ENCODE measurements around the gene DPYD.

Gene DPYD

DNA sequence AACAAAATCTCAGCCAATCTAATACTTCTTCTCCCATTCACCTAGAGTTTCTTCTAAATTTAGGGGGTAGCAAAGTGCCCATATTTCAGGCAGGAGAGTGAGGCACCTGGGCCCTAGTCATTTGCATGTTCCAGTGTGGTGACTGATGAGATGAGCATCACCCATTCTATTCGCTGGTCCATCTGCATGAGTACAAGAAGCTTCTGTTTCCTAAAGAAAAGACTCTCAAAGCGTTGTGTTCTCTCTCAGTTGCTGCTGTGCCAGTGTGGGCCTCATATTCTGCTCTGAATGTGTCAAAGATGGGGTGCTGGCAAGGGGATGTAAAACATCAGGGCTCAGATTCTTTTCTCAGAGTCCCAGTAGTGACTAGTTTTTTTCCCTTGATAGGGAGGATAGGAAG, 16.1 kb upstream of the DPYD start:
- DNase-seq (ENCODE audit: low read depth, low spot score): no peak
- CTCF ChIA-PET: no interaction called here
- POLR2A ChIA-PET: no interaction called here
- no peak overlapping the region for H3K4me3 ChIP-seq (ENCODE audit: low read depth, low read length)
- TF ChIP-seq, protein P1, sequence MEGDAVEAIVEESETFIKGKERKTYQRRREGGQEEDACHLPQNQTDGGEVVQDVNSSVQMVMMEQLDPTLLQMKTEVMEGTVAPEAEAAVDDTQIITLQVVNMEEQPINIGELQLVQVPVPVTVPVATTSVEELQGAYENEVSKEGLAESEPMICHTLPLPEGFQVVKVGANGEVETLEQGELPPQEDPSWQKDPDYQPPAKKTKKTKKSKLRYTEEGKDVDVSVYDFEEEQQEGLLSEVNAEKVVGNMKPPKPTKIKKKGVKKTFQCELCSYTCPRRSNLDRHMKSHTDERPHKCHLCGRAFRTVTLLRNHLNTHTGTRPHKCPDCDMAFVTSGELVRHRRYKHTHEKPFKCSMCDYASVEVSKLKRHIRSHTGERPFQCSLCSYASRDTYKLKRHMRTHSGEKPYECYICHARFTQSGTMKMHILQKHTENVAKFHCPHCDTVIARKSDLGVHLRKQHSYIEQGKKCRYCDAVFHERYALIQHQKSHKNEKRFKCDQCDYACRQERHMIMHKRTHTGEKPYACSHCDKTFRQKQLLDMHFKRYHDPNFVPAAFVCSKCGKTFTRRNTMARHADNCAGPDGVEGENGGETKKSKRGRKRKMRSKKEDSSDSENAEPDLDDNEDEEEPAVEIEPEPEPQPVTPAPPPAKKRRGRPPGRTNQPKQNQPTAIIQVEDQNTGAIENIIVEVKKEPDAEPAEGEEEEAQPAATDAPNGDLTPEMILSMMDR (IDR thresholded peaks at IDR 0.05; ENCODE audit: insufficient read depth, low read length, missing control alignments): no peak

DNA sequence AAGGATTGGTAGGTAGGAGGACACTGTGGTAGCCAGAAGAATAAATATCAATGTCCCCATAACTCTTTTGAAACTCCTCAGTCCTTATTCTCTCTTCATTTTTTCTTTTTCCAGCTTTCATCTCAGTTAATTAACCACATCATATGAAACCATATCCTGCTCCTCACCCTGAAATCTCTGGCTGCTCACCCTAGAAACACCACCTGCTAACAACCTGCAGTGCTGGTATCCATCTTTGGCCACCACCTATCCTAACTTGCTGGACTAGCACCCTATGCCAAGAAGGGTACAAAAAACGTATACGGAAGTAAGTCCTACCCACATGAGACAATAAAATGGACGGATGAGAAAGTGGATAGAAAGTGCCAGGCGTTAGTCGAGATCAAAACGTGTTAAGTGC, 13.7 kb upstream of the DPYD start:
- CTCF ChIA-PET: no interaction called here
- POLR2A ChIA-PET: no interaction called here
- H3K4me3 ChIP-seq (ENCODE audit: low read depth, low read length): no peak overlapping the region
- TF ChIP-seq, protein P1 (IDR thresholded peaks at IDR 0.05; ENCODE audit: insufficient read depth, low read length, missing control alignments): no peak
- no peak for DNase-seq (ENCODE audit: low read depth, low spot score)

DNA sequence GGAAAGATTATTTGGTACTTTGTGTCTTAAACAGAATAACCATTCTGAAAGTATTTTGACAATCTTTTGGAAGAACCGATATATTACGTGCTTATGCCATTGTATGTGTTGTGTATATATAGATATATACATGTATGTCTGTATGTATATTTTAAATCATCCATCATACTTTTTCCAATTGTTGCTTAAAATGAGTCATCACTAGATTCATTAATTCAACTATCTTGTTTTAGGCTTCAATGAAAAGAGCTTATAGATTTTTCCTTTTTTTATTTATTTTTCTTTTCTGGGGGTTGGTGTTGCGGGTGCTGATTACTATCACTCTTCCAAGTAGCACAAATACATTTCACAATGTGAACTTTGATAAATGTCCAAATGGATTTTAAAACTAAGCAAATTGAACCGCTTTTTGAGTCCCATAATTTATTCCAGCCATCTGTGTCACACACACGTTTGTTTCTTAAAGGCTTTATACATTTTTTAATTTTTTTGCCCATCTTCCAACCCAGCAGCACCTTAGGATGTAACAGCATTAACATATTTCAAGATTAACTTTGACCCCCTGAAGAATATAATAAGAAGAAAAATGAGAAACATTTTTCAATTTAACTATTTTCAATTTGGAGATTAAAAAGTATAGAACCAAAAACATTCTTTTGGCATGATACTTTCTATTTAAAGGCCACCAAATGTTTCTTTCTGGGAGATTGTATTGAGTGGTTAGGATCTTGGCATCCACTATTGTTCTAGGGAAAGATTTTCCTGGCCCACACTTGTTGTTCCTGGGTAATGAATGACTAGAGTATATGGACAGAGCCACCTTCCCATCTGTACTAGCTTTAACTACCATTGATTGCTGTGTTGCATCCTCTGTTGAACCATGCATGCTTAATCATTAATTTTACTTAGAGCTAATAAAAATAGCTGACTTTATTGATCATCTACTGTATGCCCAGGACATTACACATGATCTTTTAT, 9.3 kb upstream of the DPYD start:
- CTCF ChIA-PET: interaction anchor here (2.1 kb wide), 1 partner anchor 538 kb away, joined by 6 read pairs; no protein-coding TSS in a partner anchor
- TF ChIP-seq, protein P1 (IDR thresholded peaks at IDR 0.05; ENCODE audit: insufficient read depth, low read length, missing control alignments): no peak
- DNase-seq (ENCODE audit: low read depth, low spot score): no peak
- H3K4me3 ChIP-seq (ENCODE audit: low read depth, low read length): no peak overlapping the region
- POLR2A ChIA-PET: no interaction called here

DNA sequence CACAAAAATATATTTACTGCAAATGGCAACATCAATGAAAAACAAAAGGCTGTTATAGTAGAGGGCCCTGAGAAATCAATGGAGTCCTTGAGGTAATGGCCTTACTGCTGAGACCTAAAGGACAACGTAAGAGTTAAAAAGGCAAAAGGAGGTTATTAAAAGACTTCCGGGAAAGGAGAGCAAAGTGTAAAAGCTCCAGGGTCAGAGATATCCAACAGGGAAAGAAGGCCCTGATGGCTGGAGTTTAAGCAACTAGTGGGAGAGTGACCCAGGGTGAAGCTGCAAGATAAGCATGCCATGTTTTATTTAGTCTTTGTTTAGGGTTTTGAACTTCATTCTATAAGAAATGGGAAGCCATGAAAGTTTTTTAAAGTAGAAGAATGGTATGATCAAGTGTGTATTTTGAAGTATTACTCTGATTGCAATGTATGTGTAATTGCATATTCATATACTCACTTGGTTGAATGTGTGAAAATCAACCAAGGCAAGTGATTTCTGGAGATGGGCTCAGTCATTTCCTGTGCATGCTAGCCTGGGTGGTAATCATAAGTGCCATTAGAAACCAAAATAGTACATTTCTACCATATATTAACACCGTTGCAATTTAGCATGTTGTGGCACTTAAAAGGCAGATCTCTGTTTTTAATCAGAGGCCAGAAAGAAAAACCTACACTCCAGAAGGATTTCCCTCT, 5.3 kb upstream of the DPYD start:
- ChIA-PET POLR2A (no interaction called here), CTCF (no interaction called here)
- TF ChIP-seq, protein P1 (IDR thresholded peaks at IDR 0.05; ENCODE audit: insufficient read depth, low read length, missing control alignments): no peak
- H3K4me3 ChIP-seq (ENCODE audit: low read depth, low read length): no peak overlapping the region
- no peak for DNase-seq (ENCODE audit: low read depth, low spot score)

DNA sequence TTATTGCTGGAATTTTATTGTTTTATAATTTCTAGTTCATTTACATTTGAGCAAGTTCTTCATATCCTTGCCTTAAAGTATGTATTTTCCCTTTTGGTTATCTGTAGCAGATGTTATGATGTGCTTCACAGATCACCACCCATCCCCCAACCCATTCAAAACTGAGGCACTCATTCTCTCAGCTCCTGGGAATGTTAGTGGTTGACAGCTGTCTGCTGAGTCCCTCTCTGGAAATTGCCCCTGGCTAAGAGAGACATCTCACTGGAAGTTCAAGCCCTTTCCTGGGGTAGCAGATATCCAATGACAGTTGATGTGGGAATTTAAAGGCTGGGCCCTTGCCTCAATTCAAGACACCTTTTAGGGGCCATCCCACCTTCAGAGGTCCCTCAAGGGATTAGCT, 4.3 kb upstream of the DPYD start:
- no peak overlapping the region for H3K4me3 ChIP-seq (ENCODE audit: low read depth, low read length)
- DNase-seq (ENCODE audit: low read depth, low spot score): no peak
- TF ChIP-seq, protein P1 (IDR thresholded peaks at IDR 0.05; ENCODE audit: insufficient read depth, low read length, missing control alignments): no peak
- POLR2A ChIA-PET: no interaction called here
- CTCF ChIA-PET: no interaction called here

DNA sequence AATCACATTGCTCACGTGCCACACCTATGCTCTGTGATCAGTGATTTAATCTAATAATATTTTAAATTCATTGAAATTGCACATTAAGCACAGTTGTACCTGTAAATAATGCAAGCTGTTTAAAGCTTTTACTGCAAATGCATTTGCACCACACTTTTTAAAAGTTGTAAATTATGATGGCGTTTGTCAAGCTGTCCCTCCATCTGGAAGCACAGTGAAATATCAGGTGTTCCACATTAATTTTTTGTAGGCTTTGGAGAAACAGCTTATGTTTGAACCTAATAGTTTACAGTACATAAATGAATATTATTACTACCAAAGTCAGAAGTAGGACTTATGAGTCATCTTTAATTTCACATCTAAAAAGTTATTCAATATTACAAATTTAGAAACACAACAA, 3.0 kb upstream of the DPYD start:
- no peak for DNase-seq (ENCODE audit: low read depth, low spot score)
- CTCF ChIA-PET: no interaction called here
- TF ChIP-seq, protein P1 (IDR thresholded peaks at IDR 0.05; ENCODE audit: insufficient read depth, low read length, missing control alignments): no peak
- no peak overlapping the region for H3K4me3 ChIP-seq (ENCODE audit: low read depth, low read length)
- POLR2A ChIA-PET: no interaction called here

All from AG04449 (cell line).